Hindlimb muscle (tissue), 1 donor: Measurements from ENCODE around the gene PRKCSH. TPM values are rescaled to one million over a fixed set of nuclear protein-coding genes. Genes with fewer than 3 reads are reported as not detected.
"Not testable (repeated sequence)": the region's sequence is repeated elsewhere in the genome, so short reads cannot be mapped to it uniquely, and the experiment has no call there.

Experiments used
- DNase-seq: peaks from one replicate; pipeline ENCODE4 v3.0.0-alpha.2; 2013
- polyA plus RNA-seq: library from polyadenylated mRNA; unstranded; fragments of 120-200 nt; gene quantifications from one replicate; pipeline ENCODE4 v1.2.1, GENCODE V29; 2013; ENCODE audit not compliant: insufficient read length

PRKCSH gene
- polyA plus RNA-seq, 1 donor = 192 TPM

- DNase-seq = no peak
Measured at GRCh38 chr19:11420429-11421370, 14.7 kb upstream of the PRKCSH start.

GRCh38 chr19:11421371-11422098 lies 13.9 kb upstream of the PRKCSH start:
- no peak for DNase-seq

- DNase-seq = no peak
Measured at GRCh38 chr19:11422163-11423065, 13.0 kb upstream of the PRKCSH start.

- DNase-seq = no peak
Measured at GRCh38 chr19:11423164-11423790, 12.2 kb upstream of the PRKCSH start.

GRCh38 chr19:11423791-11424181 lies 11.6 kb upstream of the PRKCSH start:
- no peak for DNase-seq

- DNase-seq = no peak
Measured at GRCh38 chr19:11425719-11426457, 9.5 kb upstream of the PRKCSH start.

GRCh38 chr19:11426656-11427055 lies 8.8 kb upstream of the PRKCSH start:
- no peak for DNase-seq

GRCh38 chr19:11433526-11433925 lies 1.9 kb upstream of the PRKCSH start:
- DNase-seq = not testable (repeated sequence)

GRCh38 chr19:11434703-11435056 lies 755 bp upstream of the PRKCSH start:
- no peak for DNase-seq

GRCh38 chr19:11435833-11436313 lies 438 bp downstream of the PRKCSH start:
- no peak for DNase-seq

GRCh38 chr19:11437955-11438354 lies 2.5 kb downstream of the PRKCSH start:
- DNase-seq = no peak

GRCh38 chr19:11444059-11444458 lies 8.6 kb downstream of the PRKCSH start:
- DNase-seq = no peak

GRCh38 chr19:11445141-11445540 lies 9.7 kb downstream of the PRKCSH start:
- DNase-seq = no peak

GRCh38 chr19:11446271-11446651 lies 10.8 kb downstream of the PRKCSH start:
- DNase-seq = no peak

GRCh38 chr19:11446652-11447301 lies 11.3 kb downstream of the PRKCSH start:
- no peak for DNase-seq

- no peak for DNase-seq
Measured at GRCh38 chr19:11447347-11448262, 12.2 kb downstream of the PRKCSH start.

GRCh38 chr19:11448410-11448809 lies 13.0 kb downstream of the PRKCSH start:
- no peak for DNase-seq

- no peak for DNase-seq
Measured at GRCh38 chr19:11448923-11449554, 13.6 kb downstream of the PRKCSH start.
